Colonic mucosa (tissue), 4 donors: ENCODE data around the gene GRID1. TPM values are rescaled to one million over a fixed set of nuclear protein-coding genes. Genes with fewer than 3 reads are reported as not detected.

Experiments used
- DNase-seq: peaks from one replicate; pipeline ENCODE4 v3.0.0-alpha.2; 2020
- H3K27ac ChIP-seq: fragments of 200-600 bp; one replicate; pipeline ENCODE4 v1.8.0; 2021
- H3K27me3 ChIP-seq: fragments of 200-600 bp; one replicate; pipeline ENCODE4 v1.8.0; 2021
- H3K36me3 ChIP-seq: fragments of 200-600 bp; one replicate; pipeline ENCODE4 v1.8.0; 2021
- H3K4me1 ChIP-seq: fragments of 200-600 bp; one replicate; pipeline ENCODE4 v1.8.0; 2021; ENCODE audit warnings: mild to moderate bottlenecking
- H3K4me3 ChIP-seq: fragments of 200-600 bp; one replicate; pipeline ENCODE4 v1.8.0; 2021
- H3K9ac ChIP-seq, 2 donors: one replicate each; pipeline ENCODE4 v1.7.0; 2013; ENCODE audit warnings: control low read depth in 2 of 2, low read depth in 2 of 2, low read length in 2 of 2
- H3K9me3 ChIP-seq: fragments of 200-600 bp; one replicate; pipeline ENCODE4 v1.8.0; 2021
- CTCF ChIP-seq: fragments of 200-600 bp; IDR thresholded peaks from one replicate; pipeline ENCODE4 v1.8.0; 2022; ENCODE audit warnings: antibody characterized with exemption, mild to moderate bottlenecking
- intact Hi-C: fragments of 100-400 bp; cut with DNase I; formaldehyde crosslinking; loops from one replicate; pipeline ENCODE4 v1.14.1; 2022
- total RNA-seq, 2 donors: library from RNA; stranded (reverse); fragmentation: NEBNext Ultra II Directional in 1 of 2; extraction: Animal tissue kit (Norgen Biotek cat#: 25700) in 1 of 2; gene quantifications; one replicate each; pipeline ENCODE4 v1.2.1, GENCODE V29; 2021
- donor health status: healthy.
- donor health status: DM: no; HTN: no; CAD: no.
- donor health status: DM: no; HTN: no; CAD: no.

Gene GRID1
- total RNA-seq, 2 donors from 2014 or later = 0.30 to 0.37 TPM

- Histone ChIP-seq H3K36me3 (no peaks in the 10 kb centered on the region), H3K9me3 (no peaks in the 10 kb centered on the region), H3K4me3 (no peak overlapping the region), H3K27me3 (no peaks in the 10 kb centered on the region), H3K27ac (no peak overlapping the region), H3K9ac (no peak overlapping the region), H3K4me1 (no peaks in the 10 kb centered on the region)
- no peak for DNase-seq
- TF ChIP-seq CTCF = no peak
- intact Hi-C loops = no loop called here
These were observed 107.7 kb downstream of the GRID1 start for GRCh38 chr10:86258941-86259340.

DNA sequence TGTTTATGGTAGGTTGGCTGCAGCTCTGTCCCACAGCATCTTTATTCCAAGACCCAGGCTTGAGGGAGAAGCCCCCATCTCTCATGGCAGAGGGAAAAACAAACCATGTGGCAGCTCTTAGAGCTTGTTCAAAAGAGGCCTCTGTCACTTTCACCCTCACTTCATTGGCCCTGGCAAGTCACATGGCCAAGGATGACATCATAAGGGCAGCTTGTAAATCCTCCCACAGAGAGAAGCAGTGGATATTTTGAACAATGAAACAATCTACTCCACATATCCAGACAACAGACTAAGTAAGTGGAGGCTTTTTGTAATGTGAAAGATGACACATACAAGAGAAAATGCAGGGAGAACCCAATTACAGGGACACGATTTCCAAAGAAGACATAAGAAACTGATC is 108.1 kb downstream of the GRID1 start:
- Histone ChIP-seq H3K9me3 (no peaks in the 10 kb centered on the region), H3K27me3 (no peaks in the 10 kb centered on the region), H3K36me3 (no peaks in the 10 kb centered on the region), H3K9ac (no peak overlapping the region), H3K4me3 (no peak overlapping the region), H3K4me1 (no peaks in the 10 kb centered on the region), H3K27ac (no peak overlapping the region)
- intact Hi-C loops = no loop called here
- no peak for DNase-seq
- TF ChIP-seq CTCF = no peak

DNA sequence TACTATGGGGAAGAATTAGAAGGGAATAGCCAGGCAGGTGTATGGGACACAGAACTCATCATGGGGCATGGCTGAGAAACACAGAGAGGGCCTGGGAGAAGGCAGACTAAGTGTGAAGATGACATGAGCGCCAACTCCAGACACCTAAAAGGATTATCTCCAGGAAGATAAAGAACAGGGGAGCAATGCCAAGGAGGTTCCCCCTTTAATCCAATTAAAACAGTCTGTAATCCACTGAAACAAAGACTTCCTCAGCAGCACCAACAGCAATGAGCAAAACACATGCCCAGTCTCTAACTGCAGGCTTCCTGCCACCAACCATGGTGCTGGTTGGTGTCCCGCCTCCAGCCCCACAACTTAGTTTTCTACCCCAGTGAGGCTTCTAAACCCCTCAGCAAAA is 108.9 kb downstream of the GRID1 start:
- no peak for DNase-seq
- Histone ChIP-seq H3K9me3 (no peaks in the 10 kb centered on the region), H3K9ac (no peak overlapping the region), H3K27ac (no peak overlapping the region), H3K4me3 (no peak overlapping the region), H3K27me3 (no peaks in the 10 kb centered on the region), H3K36me3 (no peaks in the 10 kb centered on the region), H3K4me1 (no peaks in the 10 kb centered on the region)
- intact Hi-C loops = no loop called here
- no peak for TF ChIP-seq CTCF

DNA sequence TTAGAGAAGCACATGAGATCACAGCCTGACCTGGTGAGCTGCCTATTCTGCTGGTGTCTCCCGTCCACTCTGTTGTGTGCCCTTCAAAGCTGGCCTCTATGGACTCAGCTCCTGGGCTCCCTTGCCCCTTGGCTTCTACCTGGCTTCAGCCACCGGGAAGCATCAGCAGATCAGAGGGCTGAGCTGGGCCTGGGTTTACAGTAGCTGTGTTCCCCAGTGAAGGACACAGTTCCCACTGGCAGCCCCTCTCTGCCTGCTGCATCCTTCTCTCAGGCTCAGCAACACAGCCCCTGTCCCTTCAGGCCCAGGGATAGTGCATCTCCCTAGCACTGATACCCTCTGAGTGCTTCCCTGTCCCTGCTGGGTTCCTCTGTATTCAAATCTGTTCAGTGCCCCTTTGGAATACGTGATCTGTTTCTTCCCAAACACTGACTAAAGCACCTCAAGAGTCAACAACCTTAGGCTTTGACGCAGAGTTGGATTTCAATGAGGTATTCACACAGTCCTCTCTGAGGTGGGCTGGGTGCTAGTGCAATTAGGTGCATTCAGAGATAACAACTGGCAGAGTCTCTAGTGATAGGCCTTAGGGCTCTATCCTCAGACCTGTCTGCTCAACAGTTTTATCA is 109.8 kb downstream of the GRID1 start:
- TF ChIP-seq CTCF = no peak
- no peak overlapping the region for H3K9ac ChIP-seq
- no peaks in the 10 kb centered on the region for H3K27me3 ChIP-seq
- intact Hi-C loops = no loop called here
- H3K36me3 ChIP-seq = no peaks in the 10 kb centered on the region
- H3K4me3 ChIP-seq = no peak overlapping the region
- DNase-seq = no peak
- H3K9me3 ChIP-seq = no peaks in the 10 kb centered on the region
- H3K27ac ChIP-seq = no peak overlapping the region
- no peaks in the 10 kb centered on the region for H3K4me1 ChIP-seq

DNA sequence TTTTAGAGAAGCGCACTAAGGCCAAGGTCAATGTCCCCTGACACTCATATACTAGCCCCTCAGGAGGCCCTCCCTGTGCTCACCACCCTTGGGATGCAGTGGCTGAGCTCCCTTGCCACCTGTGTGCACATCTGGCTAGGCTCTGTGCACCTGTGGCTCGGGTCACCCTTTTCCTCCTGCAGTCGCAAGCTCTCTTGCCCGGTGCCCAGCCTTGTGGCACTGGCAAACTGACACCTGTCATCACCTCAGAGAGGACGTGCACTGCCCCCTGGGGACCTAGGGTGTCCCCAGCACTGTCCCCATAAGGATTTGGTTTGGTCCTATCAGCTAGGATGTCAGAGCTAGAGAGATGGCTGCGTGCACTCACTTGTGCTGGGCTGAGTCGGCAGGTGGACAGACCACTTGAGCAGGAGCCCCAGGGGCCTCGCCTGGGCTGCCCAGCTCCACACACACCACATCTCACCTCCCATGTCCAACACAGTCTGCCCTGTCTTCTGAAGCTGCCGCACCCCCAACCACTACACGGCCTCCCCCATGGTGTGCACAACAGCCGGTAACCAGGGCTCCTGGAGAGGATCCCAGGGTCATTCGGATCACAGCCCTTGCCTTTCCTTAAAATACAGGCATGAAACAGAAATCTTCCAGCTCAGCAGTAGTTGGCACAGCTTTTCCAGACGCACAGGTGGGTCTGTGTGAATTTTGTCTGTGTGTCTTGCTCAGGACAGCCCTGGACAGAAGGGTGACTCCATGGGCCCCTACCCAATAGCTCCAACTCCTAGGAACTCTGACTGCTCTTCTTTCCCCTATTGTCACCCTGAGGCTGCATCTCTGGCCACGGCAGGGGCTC is 111.0 kb downstream of the GRID1 start:
- TF ChIP-seq CTCF = no peak
- H3K9ac ChIP-seq = no peak overlapping the region
- no peak overlapping the region for H3K27ac ChIP-seq
- H3K36me3 ChIP-seq = no peaks in the 10 kb centered on the region
- DNase-seq = peak; percentile 11
- intact Hi-C loops = no loop called here
- H3K4me1 ChIP-seq = no peaks in the 10 kb centered on the region
- H3K4me3 ChIP-seq = no peak overlapping the region
- no peaks in the 10 kb centered on the region for H3K9me3 ChIP-seq
- H3K27me3 ChIP-seq = no peaks in the 10 kb centered on the region
